Transverse colon (tissue), 4 donors: ENCODE measurements around the gene TMPRSS12.

ENCODE experiments used
- CTCF ChIP-seq, 5 experiments: fragments of 200-600 bp in 3 of 5; fragments of 450-650 bp in 2 of 5; sonication (generic) in 3 of 5; IDR thresholded peaks; 1 replicate in 2 of 5; 2 replicates in 3 of 5; pipeline ENCODE4 v1.5.1; 2016 to 2017; ENCODE audit warnings: antibody characterized with exemption in 5 of 5, inconsistent platforms in 3 of 5, mild to moderate bottlenecking in 2 of 5, moderate library complexity in 1 of 5
- EP300 ChIP-seq: sonication (generic); formaldehyde crosslinking; IDR thresholded peaks from one replicate; pipeline ENCODE4 v1.6.1; 2017; ENCODE audit warnings: antibody characterized with exemption, low read depth
- POLR2A ChIP-seq: fragments of 450-650 bp; IDR thresholded peaks from one replicate; pipeline ENCODE4 v1.6.1; 2016; ENCODE audit warnings: antibody characterized with exemption, mild to moderate bottlenecking, moderate library complexity
- POLR2AphosphoS5 ChIP-seq, 3 donors: sonication (generic); formaldehyde crosslinking; IDR thresholded peaks; one replicate each; pipeline ENCODE4 v1.6.1; 2016; ENCODE audit warnings: antibody characterized with exemption in 3 of 3

- TF ChIP-seq POLR2A (no peak), CTCF (IDR thresholded peaks at IDR 0.05) (no peak), POLR2AphosphoS5 (IDR thresholded peaks at IDR 0.05) (no peak), EP300 (no peak)
Measured at GRCh38 chr12:50845021-50845647, 2.4 kb downstream of the TMPRSS12 start.
